PC-3 (cell line): ENCODE data around the gene C15orf39. TPM values are rescaled to one million over a fixed set of nuclear protein-coding genes. Genes with fewer than 3 reads are reported as not detected.

Experiments
- ATAC-seq: fragments of 200-7000 bp; cut with Tn5 transposase; 2 replicates; pipeline ENCODE4 v1.9.1; 2020; ENCODE audit warnings: mild to moderate bottlenecking, moderate library complexity
- BruUV-seq: library from RNA; stranded (reverse); fragments of 400-500 nt; replicated peaks from 2 replicates; lab custom pipeline; 2021; lab: Mats Ljungman, UMichigan
- CTCF ChIA-PET: fragments of 300-600 bp; sonication (Branson Sonifier 250); formaldehyde crosslinking; loops from one replicate; lab custom pipeline; 2022; ENCODE audit warnings: antibody characterized with exemption; lab: Charles Lee
- POLR2A ChIA-PET: fragments of 300-600 bp; sonication (Branson Sonifier 250); formaldehyde crosslinking; loops from one replicate; lab custom pipeline; 2022; ENCODE audit warnings: antibody characterized with exemption; ENCODE audit not compliant: unreplicated experiment; lab: Charles Lee
- DNase-seq: peaks from one replicate; pipeline ENCODE4 v3.0.0-alpha.2; 2015
- H2AFZ ChIP-seq: fragments of 300-600 bp; sonication (generic); 2 replicates; pipeline ENCODE4 v1.6.0; 2016; ENCODE audit warnings: antibody characterized with exemption, low read length
- H3F3A ChIP-seq: fragments of 300-600 bp; sonication (generic); one replicate; pipeline ENCODE4 v1.6.0; 2017; ENCODE audit warnings: antibody characterized with exemption, low read length, control low read depth, mild to moderate bottlenecking; ENCODE audit not compliant: unreplicated experiment
- H3K27ac ChIP-seq: fragments of 300-600 bp; sonication (generic); 2 replicates; pipeline ENCODE4 v1.5.1; 2016; ENCODE audit warnings: mild to moderate bottlenecking, low read length
- H3K27me3 ChIP-seq: fragments of 300-600 bp; sonication (generic); 2 replicates; pipeline ENCODE4 v1.6.1; 2016; ENCODE audit warnings: low read length, mixed read lengths
- H3K36me3 ChIP-seq: fragments of 300-600 bp; sonication (generic); 2 replicates; pipeline ENCODE4 v1.6.1; 2016; ENCODE audit warnings: low read depth, mixed run types, low read length, mixed read lengths
- H3K4me1 ChIP-seq: fragments of 300-600 bp; sonication (generic); 2 replicates; pipeline ENCODE4 v1.5.1; 2016; ENCODE audit warnings: low read length; ENCODE audit not compliant: insufficient read depth
- H3K4me2 ChIP-seq: fragments of 300-600 bp; sonication (generic); 2 replicates; pipeline ENCODE4 v1.6.0; 2016; ENCODE audit warnings: low read length
- H3K4me3 ChIP-seq: fragments of 300-600 bp; sonication (generic); 2 replicates; pipeline ENCODE4 v1.5.1; 2016; ENCODE audit warnings: mild to moderate bottlenecking, low read length, mixed read lengths
- H3K79me2 ChIP-seq: fragments of 300-600 bp; sonication (generic); 2 replicates; pipeline ENCODE4 v1.6.1; 2017; ENCODE audit warnings: low read length, mixed read lengths
- H3K9ac ChIP-seq: fragments of 300-600 bp; sonication (generic); 2 replicates; pipeline ENCODE4 v1.6.0; 2016; ENCODE audit warnings: mild to moderate bottlenecking, low read length
- H3K9me2 ChIP-seq: fragments of 300-600 bp; sonication (generic); replicated peaks from 2 replicates; pipeline ENCODE4 v1.6.1; 2016; ENCODE audit warnings: mixed run types, low read length, mixed read lengths
- H3K9me3 ChIP-seq: fragments of 300-600 bp; sonication (generic); 2 replicates; pipeline ENCODE4 v1.6.1; 2016; ENCODE audit warnings: low read length, mixed read lengths
- H4K20me1 ChIP-seq: fragments of 300-600 bp; sonication (generic); 2 replicates; pipeline ENCODE4 v1.6.1; 2016; ENCODE audit warnings: low read length, mixed read lengths
- CTCF ChIP-seq: fragments of 300-600 bp; sonication (generic); conservative IDR thresholded peaks from 2 replicates; pipeline ENCODE4 v1.5.1; 2017; ENCODE audit warnings: antibody characterized with exemption, low read depth, mild to moderate bottlenecking, low read length
- EZH2 ChIP-seq: fragments of 300-600 bp; sonication (generic); IDR thresholded peaks from one replicate; pipeline ENCODE4 v1.6.1; 2017; ENCODE audit warnings: antibody characterized with exemption, mild to moderate bottlenecking, low read length; ENCODE audit not compliant: unreplicated experiment
- EZH2phosphoT487 ChIP-seq: fragments of 300-600 bp; sonication (generic); IDR thresholded peaks from 2 replicates; pipeline ENCODE4 v1.6.1; 2018; ENCODE audit warnings: mild to moderate bottlenecking, antibody characterized with exemption, low read length, borderline replicate concordance
- intact Hi-C: fragments of 100-400 bp; cut with micrococcal nuclease; formaldehyde crosslinking; loops from 2 replicates; pipeline ENCODE4 v1.9.0; 2023
- total RNA-seq: library from RNA; depleted of rRNA; stranded (reverse); fragments of >200 nt; gene quantifications from 2 replicates; pipeline ENCODE4 v1.2.3, GENCODE V29; 2014

Gene C15orf39
- total RNA-seq, 1 experiment from 2014 or later: 23.8 TPM

- H3F3A ChIP-seq: no peaks in the 10 kb centered on the region
- no peak for ATAC-seq
- H3K9me2 ChIP-seq: no peaks in the 10 kb centered on the region
- ChIA-PET CTCF (no interaction called here), POLR2A (no interaction called here)
- H3K27ac ChIP-seq: no peak overlapping the region
- no peak overlapping the region for H3K9ac ChIP-seq
- no peak overlapping the region for H2AFZ ChIP-seq
- no peaks in the 10 kb centered on the region for H3K79me2 ChIP-seq
- no peak for TF ChIP-seq EZH2
- intact Hi-C loops: no loop called here
- no peak overlapping the region for H3K4me2 ChIP-seq
- H3K9me3 ChIP-seq: no peaks in the 10 kb centered on the region
- H3K36me3 ChIP-seq: no peaks in the 10 kb centered on the region
- H3K27me3 ChIP-seq: no peaks in the 10 kb centered on the region
- no TSS peak for BruUV-seq
- DNase-seq: no peak
- no peak overlapping the region for H3K4me3 ChIP-seq
- H3K4me1 ChIP-seq: peaks cover 28% of the 10 kb centered on the region
- no peaks in the 10 kb centered on the region for H4K20me1 ChIP-seq
These were observed 23.3 kb upstream of the C15orf39 start for GRCh38 chr15:75178171-75178937.

DNA sequence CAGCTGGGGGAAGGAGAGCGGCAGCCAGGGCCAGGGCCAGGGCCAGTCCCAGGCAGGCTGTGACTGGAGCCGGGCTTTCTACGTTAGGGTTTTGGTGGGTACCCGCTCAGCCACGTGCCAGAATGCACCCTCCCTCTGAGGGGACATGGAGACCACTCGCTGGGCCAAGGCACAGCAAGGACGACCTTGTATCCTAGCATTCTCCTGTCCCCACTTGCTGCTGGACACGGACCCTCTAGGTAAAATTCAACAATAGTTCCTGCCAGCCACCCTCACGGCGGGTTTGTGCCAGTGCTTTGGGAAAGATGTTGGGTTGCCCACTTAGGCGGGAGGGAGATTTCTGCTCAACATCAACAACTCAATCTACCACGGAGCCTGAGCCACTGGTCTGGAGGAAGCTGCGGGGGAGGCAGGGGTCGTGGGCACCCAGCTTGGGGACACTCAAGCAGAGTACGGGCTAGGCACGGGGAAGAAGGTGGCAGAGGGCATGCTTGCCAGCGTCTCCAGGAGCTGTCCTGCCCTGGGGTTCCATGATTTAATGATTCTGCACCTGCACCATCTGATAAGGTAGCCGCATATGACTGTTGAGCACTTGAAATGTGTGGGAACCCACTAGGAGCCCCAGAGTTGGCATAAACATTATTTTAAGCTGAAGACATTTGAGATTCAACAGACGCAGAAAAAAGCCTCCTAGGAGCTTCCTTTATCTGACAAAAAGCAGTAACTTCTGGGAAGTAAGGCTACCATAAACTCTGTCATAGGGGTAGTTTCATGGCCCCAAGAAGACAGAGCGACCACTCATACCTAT is 22.5 kb upstream of the C15orf39 start:
- Histone ChIP-seq H3K4me1 (peaks cover 25% of the 10 kb centered on the region), H3K27ac (no peak overlapping the region), H3K36me3 (no peaks in the 10 kb centered on the region), H3K9me2 (no peaks in the 10 kb centered on the region), H4K20me1 (no peaks in the 10 kb centered on the region), H3K4me3 (no peak overlapping the region), H3K9me3 (no peaks in the 10 kb centered on the region), H3F3A (no peaks in the 10 kb centered on the region), H2AFZ (no peak overlapping the region), H3K4me2 (no peak overlapping the region), H3K79me2 (no peaks in the 10 kb centered on the region), H3K27me3 (no peaks in the 10 kb centered on the region), H3K9ac (no peak overlapping the region)
- DNase-seq (no peak), ATAC-seq (no peak)
- TF ChIP-seq EZH2 (no peak), CTCF (no peak), EZH2phosphoT487 (no peak)
- intact Hi-C loops: no loop called here
- ChIA-PET POLR2A (interaction anchor here (0.6 kb wide), 1 partner anchor 525 kb away, joined by 3 read pairs; no protein-coding TSS in a partner anchor), CTCF (no interaction called here)
- no TSS peak for BruUV-seq

DNA sequence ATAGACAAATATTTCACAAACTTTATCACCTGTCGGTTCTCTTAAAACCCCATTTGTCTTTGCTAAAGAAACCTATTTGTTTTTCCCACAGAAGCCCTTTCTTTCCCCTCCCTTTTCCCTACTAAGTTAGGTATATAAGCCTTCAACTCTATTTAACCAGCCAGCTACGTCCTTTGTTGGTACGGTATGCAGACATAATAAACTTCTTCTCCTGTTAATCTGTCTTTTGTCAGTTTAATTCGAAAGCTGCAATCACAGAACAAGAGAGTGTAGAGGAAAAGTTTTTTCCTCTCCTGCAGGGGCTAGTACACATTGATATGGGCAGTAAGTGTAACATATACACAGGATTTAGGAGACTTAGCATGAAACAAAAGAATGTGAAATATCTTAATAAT is 21.9 kb upstream of the C15orf39 start:
- Histone ChIP-seq H3K4me3 (no peak overlapping the region), H3F3A (no peaks in the 10 kb centered on the region), H3K9me2 (no peaks in the 10 kb centered on the region), H3K9ac (no peak overlapping the region), H3K4me1 (peaks cover 19% of the 10 kb centered on the region), H3K79me2 (no peaks in the 10 kb centered on the region), H3K27ac (no peak overlapping the region), H3K27me3 (no peaks in the 10 kb centered on the region), H3K36me3 (no peaks in the 10 kb centered on the region), H3K4me2 (no peak overlapping the region), H2AFZ (no peak overlapping the region), H3K9me3 (no peaks in the 10 kb centered on the region), H4K20me1 (no peaks in the 10 kb centered on the region)
- no TSS peak for BruUV-seq
- no peak for TF ChIP-seq EZH2phosphoT487
- TF ChIP-seq EZH2: no peak
- no peak for TF ChIP-seq CTCF
- intact Hi-C loops: no loop called here
- ATAC-seq (no peak), DNase-seq (no peak)
- ChIA-PET POLR2A (interaction anchor here (0.6 kb wide), 1 partner anchor 526 kb away, joined by 3 read pairs; no protein-coding TSS in a partner anchor), CTCF (no interaction called here)
